SK-N-SH treated with all-trans-retinoic acid at 6 μM for 48 hours (cell line): ENCODE results near the gene REV3L.

ENCODE experiments used
- ATAC-seq: fragments of 200-7000 bp; cut with Tn5 transposase; 3 replicates; pipeline ENCODE4 v1.9.1; 2020; ENCODE audit warnings: mild to moderate bottlenecking, moderate library complexity
- ARNTL ChIP-seq: fragments of 450-650 bp; formaldehyde crosslinking; IDR thresholded peaks from 2 replicates; pipeline ENCODE4 v1.5.0; 2020; ENCODE audit warnings: low read depth, mild to moderate bottlenecking, moderate library complexity, borderline replicate concordance
- BACH2 ChIP-seq: fragments of 250-450 bp; sonication (Bioruptor Pico); IDR thresholded peaks from 2 replicates; pipeline ENCODE4 v1.9.0; 2021; ENCODE audit warnings: mild to moderate bottlenecking, borderline replicate concordance
- CSDC2 ChIP-seq: fragments of 250-450 bp; sonication (Bioruptor Pico); IDR thresholded peaks from 2 replicates; pipeline ENCODE4 v1.5.0; 2020; ENCODE audit warnings: mild to moderate bottlenecking, moderate library complexity
- ESRRG ChIP-seq: fragments of 250-450 bp; sonication (Bioruptor Pico); IDR thresholded peaks from 2 replicates; pipeline ENCODE4 v1.6.1; 2021; ENCODE audit warnings: mild to moderate bottlenecking
- GLIS3 ChIP-seq: fragments of 250-450 bp; sonication (Bioruptor Pico); IDR thresholded peaks from 2 replicates; pipeline ENCODE4 v1.5.0; 2020; ENCODE audit warnings: mild to moderate bottlenecking, moderate library complexity
- ISL1 ChIP-seq: fragments of 250-450 bp; sonication (Bioruptor Pico); IDR thresholded peaks from 2 replicates; pipeline ENCODE4 v2.1.2; 2022; ENCODE audit warnings: mild to moderate bottlenecking, moderate library complexity
- PPARA ChIP-seq: fragments of 250-450 bp; sonication (Bioruptor Pico); IDR thresholded peaks from 2 replicates; pipeline ENCODE4 v1.5.0; 2020; ENCODE audit warnings: mild to moderate bottlenecking, borderline replicate concordance
- RARB ChIP-seq: fragments of 250-450 bp; sonication (Bioruptor Pico); IDR thresholded peaks from 2 replicates; pipeline ENCODE4 v1.8.0; 2021; ENCODE audit warnings: mild to moderate bottlenecking, moderate library complexity
- SNAI2 ChIP-seq: fragments of 250-450 bp; sonication (Bioruptor Pico); IDR thresholded peaks from 2 replicates; pipeline ENCODE4 v1.5.0; 2020; ENCODE audit warnings: mild to moderate bottlenecking, moderate library complexity
- TOX ChIP-seq: fragments of 250-450 bp; sonication (Bioruptor Pico); IDR thresholded peaks from 2 replicates; pipeline ENCODE4 v1.8.0; 2021; ENCODE audit warnings: mild to moderate bottlenecking, moderate library complexity, borderline replicate concordance
- ZC3H10 ChIP-seq: fragments of 250-450 bp; sonication (Bioruptor Pico); IDR thresholded peaks from 2 replicates; pipeline ENCODE4 v1.5.1; 2021; ENCODE audit warnings: mild to moderate bottlenecking, moderate library complexity
- ZFP3 ChIP-seq: fragments of 250-450 bp; sonication (Bioruptor Pico); IDR thresholded peaks from 2 replicates; pipeline ENCODE4 v1.5.0; 2020; ENCODE audit warnings: mild to moderate bottlenecking, moderate library complexity
- ZFP30 ChIP-seq: fragments of 450-650 bp; formaldehyde crosslinking; IDR thresholded peaks from 2 replicates; pipeline ENCODE4 v1.5.0; 2022; ENCODE audit warnings: mild to moderate bottlenecking, moderate library complexity
- ZNF565 ChIP-seq: fragments of 450-650 bp; formaldehyde crosslinking; conservative IDR thresholded peaks from 2 replicates; pipeline ENCODE4 v1.5.0; 2020; ENCODE audit warnings: low read depth, mild to moderate bottlenecking, moderate library complexity
- ZNF8 ChIP-seq: fragments of 450-650 bp; formaldehyde crosslinking; IDR thresholded peaks from 2 replicates; pipeline ENCODE4 v1.5.0; 2020; ENCODE audit warnings: mild to moderate bottlenecking, moderate library complexity
- TF ChIP-seq, protein P1 (sequence below): fragments of 250-450 bp; sonication (Bioruptor Pico); IDR thresholded peaks from 2 replicates; pipeline ENCODE4 v1.8.0; 2020; ENCODE audit warnings: mild to moderate bottlenecking, moderate library complexity, borderline replicate concordance
- TF ChIP-seq, protein P2 (sequence below): fragments of 250-450 bp; sonication (Bioruptor Pico); IDR thresholded peaks from 2 replicates; pipeline ENCODE4 v1.5.1; 2020; ENCODE audit warnings: low read depth, mild to moderate bottlenecking, moderate library complexity
- TF ChIP-seq, protein P3 (sequence below): fragments of 250-450 bp; sonication (Bioruptor Pico); IDR thresholded peaks from 2 replicates; pipeline ENCODE4 v1.5.0; 2020; ENCODE audit warnings: mild to moderate bottlenecking, moderate library complexity
- TF ChIP-seq, protein P4 (sequence below): fragments of 250-450 bp; sonication (Bioruptor Pico); IDR thresholded peaks from 2 replicates; pipeline ENCODE4 v1.5.1; 2021; ENCODE audit warnings: mild to moderate bottlenecking, moderate library complexity

REV3L gene

DNA sequence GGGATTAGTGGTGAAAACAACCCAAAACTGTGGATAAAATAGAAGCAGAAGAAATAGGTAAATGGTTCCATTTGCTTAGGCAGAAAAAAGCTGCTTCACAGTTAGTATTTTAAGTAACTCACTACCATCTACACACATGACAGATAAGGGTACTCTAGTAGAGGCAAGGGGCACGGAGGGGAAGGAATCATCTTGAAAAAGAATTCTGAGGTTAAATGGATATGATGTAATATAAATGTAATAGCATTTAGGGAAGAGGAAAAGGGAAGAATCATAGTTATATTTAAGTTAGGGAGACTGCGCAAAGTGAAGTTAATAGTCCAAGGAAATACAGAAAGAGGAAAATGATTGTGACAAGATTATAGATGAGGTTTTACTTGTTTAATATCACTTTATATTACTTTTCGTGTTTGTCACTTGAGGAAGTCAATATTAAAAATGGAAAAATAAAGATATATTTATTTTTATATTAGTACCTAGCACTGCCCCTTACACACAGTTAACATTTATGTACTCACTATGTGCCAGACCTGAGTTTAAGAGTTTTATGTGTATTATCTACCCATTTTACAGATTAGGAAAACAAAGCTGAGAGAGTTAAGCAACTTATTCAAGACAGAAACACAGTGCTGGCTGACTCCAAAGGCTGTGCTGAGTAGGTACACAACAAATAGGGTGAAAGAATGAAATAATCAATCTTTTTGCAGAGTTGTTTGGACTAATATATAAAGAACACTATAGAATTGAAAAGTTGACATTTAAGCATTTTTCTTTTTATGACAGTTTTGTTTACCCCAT lies 128.1 kb downstream of the REV3L start (continued):
- TF ChIP-seq, protein P1, sequence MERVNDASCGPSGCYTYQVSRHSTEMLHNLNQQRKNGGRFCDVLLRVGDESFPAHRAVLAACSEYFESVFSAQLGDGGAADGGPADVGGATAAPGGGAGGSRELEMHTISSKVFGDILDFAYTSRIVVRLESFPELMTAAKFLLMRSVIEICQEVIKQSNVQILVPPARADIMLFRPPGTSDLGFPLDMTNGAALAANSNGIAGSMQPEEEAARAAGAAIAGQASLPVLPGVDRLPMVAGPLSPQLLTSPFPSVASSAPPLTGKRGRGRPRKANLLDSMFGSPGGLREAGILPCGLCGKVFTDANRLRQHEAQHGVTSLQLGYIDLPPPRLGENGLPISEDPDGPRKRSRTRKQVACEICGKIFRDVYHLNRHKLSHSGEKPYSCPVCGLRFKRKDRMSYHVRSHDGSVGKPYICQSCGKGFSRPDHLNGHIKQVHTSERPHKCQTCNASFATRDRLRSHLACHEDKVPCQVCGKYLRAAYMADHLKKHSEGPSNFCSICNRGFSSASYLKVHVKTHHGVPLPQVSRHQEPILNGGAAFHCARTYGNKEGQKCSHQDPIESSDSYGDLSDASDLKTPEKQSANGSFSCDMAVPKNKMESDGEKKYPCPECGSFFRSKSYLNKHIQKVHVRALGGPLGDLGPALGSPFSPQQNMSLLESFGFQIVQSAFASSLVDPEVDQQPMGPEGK: no peak

DNA sequence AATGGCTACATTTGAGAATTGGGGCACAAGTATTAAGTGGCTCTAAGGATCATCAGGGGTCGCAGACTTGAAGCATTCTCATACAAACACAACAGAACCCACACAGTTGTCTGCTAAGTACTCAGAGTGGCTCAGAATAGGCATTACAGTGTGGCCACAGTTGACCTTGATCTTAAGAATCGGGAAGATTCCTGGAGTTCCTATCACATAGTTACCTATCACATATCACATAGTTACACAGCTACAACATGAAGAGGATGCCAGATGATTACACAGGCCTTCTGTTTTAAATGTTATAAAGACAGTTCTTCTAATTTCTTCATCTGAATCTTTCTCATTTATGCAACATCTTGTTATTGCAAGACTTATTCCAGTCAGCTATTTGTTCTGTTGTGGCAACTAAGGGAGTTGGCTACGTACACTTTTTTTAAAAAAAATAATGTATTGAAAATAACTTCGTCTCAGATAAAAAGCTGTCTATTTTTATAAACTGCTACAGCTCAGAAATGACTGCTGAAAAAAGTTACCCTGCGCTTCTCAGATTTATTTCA lies 129.0 kb downstream of the REV3L start:
- no peak for ATAC-seq
- no peak for TF ChIP-seq RARB (CRISPR knock-in tag)

DNA sequence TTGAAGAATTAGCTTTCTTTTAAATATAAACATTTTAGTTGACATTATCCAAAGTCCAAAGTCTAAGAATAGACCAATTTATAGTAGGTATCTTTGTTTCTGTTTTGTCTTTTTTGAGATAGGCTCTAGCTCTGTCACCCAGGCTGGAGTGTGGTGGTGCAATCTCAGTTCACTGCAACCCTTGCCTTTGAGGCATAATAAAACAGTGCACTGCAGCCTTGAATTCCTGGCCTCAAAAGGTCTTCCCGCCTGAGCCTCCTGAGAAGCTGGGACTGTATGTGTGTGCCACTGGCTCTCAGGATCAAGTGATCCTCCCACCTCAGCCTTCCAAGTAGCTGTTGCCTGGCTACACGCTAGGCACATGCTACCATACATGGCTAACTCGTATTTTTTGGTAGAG lies 135.4 kb downstream of the REV3L start:
- ATAC-seq: no peak
- TF ChIP-seq, protein P2, sequence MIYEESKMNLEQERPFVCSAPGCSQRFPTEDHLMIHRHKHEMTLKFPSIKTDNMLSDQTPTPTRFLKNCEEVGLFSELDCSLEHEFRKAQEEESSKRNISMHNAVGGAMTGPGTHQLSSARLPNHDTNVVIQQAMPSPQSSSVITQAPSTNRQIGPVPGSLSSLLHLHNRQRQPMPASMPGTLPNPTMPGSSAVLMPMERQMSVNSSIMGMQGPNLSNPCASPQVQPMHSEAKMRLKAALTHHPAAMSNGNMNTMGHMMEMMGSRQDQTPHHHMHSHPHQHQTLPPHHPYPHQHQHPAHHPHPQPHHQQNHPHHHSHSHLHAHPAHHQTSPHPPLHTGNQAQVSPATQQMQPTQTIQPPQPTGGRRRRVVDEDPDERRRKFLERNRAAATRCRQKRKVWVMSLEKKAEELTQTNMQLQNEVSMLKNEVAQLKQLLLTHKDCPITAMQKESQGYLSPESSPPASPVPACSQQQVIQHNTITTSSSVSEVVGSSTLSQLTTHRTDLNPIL (CRISPR knock-in tag): no peak
- TF ChIP-seq ZFP30 (no peak), ISL1 (CRISPR knock-in tag) (no peak), ESRRG (CRISPR knock-in tag) (no peak)

DNA sequence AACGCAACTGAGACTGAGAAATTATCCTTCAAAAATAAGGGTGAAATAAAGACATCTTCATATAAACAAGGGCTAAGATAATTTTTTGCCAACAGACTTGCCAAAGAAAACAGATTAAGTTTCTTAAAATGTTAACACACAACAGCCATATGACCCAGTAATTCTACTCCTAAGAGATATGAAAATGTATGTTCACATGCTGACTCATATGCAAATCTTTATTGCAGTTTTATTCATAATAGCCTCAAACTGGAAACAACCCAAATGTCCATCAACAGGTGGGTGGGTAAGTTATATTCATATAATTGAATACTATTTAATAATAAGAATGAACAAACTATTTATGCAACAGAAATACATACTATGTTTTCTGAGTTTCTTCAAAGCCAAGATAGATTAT lies 140.1 kb downstream of the REV3L start:
- TF ChIP-seq, protein P1: no peak
- TF ChIP-seq, protein P3, sequence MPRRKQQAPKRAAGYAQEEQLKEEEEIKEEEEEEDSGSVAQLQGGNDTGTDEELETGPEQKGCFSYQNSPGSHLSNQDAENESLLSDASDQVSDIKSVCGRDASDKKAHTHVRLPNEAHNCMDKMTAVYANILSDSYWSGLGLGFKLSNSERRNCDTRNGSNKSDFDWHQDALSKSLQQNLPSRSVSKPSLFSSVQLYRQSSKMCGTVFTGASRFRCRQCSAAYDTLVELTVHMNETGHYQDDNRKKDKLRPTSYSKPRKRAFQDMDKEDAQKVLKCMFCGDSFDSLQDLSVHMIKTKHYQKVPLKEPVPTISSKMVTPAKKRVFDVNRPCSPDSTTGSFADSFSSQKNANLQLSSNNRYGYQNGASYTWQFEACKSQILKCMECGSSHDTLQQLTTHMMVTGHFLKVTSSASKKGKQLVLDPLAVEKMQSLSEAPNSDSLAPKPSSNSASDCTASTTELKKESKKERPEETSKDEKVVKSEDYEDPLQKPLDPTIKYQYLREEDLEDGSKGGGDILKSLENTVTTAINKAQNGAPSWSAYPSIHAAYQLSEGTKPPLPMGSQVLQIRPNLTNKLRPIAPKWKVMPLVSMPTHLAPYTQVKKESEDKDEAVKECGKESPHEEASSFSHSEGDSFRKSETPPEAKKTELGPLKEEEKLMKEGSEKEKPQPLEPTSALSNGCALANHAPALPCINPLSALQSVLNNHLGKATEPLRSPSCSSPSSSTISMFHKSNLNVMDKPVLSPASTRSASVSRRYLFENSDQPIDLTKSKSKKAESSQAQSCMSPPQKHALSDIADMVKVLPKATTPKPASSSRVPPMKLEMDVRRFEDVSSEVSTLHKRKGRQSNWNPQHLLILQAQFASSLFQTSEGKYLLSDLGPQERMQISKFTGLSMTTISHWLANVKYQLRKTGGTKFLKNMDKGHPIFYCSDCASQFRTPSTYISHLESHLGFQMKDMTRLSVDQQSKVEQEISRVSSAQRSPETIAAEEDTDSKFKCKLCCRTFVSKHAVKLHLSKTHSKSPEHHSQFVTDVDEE (CRISPR knock-in tag): no peak
- no peak for TF ChIP-seq TOX
- TF ChIP-seq ESRRG (CRISPR knock-in tag): no peak
- TF ChIP-seq ZFP30: no peak
- no peak for TF ChIP-seq GLIS3
- TF ChIP-seq CSDC2 (CRISPR knock-in tag): no peak
- no peak for TF ChIP-seq ZFP3
- no peak for TF ChIP-seq SNAI2 (CRISPR knock-in tag)
- TF ChIP-seq, all 23 proteins: peak for 0
- no peak for ATAC-seq

DNA sequence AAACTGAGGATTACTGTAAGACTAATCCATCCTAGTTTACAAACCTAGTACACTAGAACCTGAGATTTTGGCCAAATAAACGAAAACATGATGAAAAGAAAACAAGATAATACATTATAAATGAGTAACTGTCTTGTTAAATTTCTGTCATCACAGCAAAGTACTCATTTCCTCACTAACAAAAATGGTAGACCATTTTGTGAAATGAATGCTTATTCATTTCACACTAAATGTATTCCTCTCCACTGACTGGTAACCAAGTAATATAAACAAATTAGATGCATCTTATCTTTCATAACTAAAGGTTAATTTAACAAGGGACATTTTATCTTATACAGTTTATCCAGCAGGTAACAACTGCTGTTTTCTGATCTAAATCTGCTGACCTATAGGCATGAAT lies 143.7 kb downstream of the REV3L start:
- no peak for TF ChIP-seq ZNF565 (CRISPR knock-in tag)
- TF ChIP-seq, protein P3 (CRISPR knock-in tag): no peak
- no peak for TF ChIP-seq ISL1 (CRISPR knock-in tag)
- TF ChIP-seq, protein P4, sequence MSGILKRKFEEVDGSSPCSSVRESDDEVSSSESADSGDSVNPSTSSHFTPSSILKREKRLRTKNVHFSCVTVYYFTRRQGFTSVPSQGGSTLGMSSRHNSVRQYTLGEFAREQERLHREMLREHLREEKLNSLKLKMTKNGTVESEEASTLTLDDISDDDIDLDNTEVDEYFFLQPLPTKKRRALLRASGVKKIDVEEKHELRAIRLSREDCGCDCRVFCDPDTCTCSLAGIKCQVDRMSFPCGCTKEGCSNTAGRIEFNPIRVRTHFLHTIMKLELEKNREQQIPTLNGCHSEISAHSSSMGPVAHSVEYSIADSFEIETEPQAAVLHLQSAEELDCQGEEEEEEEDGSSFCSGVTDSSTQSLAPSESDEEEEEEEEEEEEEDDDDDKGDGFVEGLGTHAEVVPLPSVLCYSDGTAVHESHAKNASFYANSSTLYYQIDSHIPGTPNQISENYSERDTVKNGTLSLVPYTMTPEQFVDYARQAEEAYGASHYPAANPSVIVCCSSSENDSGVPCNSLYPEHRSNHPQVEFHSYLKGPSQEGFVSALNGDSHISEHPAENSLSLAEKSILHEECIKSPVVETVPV (CRISPR knock-in tag): no peak
- no peak for TF ChIP-seq CSDC2 (CRISPR knock-in tag)
- TF ChIP-seq PPARA (CRISPR knock-in tag): no peak
- no peak for TF ChIP-seq TOX
- TF ChIP-seq BACH2: no peak
- no peak for TF ChIP-seq ZC3H10 (CRISPR knock-in tag)
- TF ChIP-seq RARB (CRISPR knock-in tag): no peak
- no peak for TF ChIP-seq ZNF8
- TF ChIP-seq ARNTL: no peak
- no peak for ATAC-seq
